Ureter (tissue), 1 donor: ENCODE results near the gene LRRN3. TPM values are rescaled to one million over a fixed set of nuclear protein-coding genes. Genes with fewer than 3 reads are reported as not detected.
A peak's percentile ranks its signal among the peaks of the same experiment; 100 is the strongest.
"Not testable (repeated sequence)": the region's sequence is repeated elsewhere in the genome, so short reads cannot be mapped to it uniquely, and the experiment has no call there.

Source experiments
- DNase-seq: peaks from one replicate; pipeline ENCODE4 v3.0.0-alpha.2; 2020; ENCODE audit warnings: low spot score
- total RNA-seq: library from RNA; stranded (reverse); gene quantifications from one replicate; pipeline ENCODE4 v1.2.4, GENCODE V29; 2023
- donor health status: DM: yes; HTN: yes; CAD: no.

LRRN3 gene
- 1.2 TPM for total RNA-seq

GRCh38 chr7:111090846-111091245 is at the start of gene LRRN3:
Gene LRRN3 (plus strand): TSS chr7:111091127. CDS start chr7:111122773, 31,646 bp downstream.
- DNase-seq, result peak; percentile 42

DNA sequence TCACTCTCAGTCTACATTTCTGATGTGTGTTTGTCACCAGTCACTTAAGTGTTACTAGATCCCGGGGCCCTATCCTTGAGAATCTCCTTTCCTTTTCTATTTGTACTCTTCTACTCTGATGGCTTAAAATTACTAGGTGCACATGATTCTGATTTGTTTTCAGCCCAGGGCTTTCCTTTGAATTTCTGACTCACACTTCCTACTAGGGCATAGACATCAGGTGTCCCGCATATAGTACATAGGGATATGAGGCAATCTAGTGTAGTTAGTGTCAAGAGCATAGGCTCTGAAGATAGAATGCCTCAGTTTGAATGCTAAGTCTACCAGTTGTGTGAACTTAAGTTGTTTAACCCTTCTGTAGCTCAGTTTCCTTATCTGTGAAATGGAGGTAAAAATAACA is 49.4 kb upstream of the LRRN3 start:
- no peak for DNase-seq

GRCh38 chr7:111042842-111043241 is 48.1 kb upstream of the LRRN3 start:
- DNase-seq, result no peak

DNA sequence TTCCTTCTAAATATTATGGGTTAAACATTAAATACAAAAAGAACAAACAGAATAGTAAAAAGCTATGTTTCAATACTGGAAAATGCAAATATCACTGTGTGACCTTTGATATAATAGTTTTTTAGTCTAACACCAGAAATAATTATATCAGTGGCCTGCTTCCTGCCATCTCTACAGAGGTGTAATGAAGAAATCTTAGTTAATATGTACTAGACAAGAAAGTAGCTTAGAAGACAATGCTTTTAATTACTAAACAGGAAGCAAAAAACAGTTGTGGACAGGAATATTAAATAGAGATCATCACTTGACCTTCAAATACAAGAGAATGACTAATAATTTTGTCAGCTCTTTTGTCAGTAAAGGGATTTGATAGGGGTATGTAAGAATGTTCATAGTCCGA is 47.4 kb upstream of the LRRN3 start:
- DNase-seq, result no peak

GRCh38 chr7:111045449-111045848 is 45.5 kb upstream of the LRRN3 start:
- DNase-seq, result no peak

- no peak for DNase-seq
These were observed 43.3 kb upstream of the LRRN3 start for GRCh38 chr7:111047595-111047994.

DNA sequence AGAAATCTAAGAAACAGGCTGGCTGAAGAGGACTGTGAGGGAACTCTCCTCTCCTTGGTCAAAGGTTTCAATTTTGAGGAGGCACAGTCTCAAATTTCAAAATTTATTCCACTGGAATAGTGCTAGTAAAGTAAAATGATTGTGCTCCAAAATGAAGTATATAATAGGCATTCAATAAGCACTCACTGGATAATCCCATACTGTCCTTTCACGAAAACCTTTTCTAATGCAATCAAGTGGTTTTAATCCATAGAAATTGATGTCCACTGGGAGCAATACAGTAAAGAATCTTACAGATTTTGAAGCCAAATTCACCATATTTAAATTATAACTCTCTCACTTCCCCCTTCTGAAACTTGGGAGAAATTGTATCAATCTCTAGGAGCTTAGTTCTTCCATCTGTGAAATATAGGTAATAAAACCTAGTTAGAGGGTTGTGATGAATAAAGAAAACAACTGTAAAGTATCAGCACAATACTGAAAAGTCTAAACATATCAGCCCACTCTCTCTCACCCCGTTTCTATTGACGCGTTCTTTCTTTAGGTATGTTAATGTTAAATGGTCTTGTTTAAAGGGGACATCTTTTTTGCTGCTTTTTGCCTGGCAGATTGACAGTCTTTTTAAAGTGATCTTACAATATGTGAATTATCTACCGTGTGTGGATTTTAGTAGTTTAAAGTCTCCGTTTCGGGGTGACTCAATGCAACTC is 40.8 kb upstream of the LRRN3 start:
- no peak for DNase-seq

DNA sequence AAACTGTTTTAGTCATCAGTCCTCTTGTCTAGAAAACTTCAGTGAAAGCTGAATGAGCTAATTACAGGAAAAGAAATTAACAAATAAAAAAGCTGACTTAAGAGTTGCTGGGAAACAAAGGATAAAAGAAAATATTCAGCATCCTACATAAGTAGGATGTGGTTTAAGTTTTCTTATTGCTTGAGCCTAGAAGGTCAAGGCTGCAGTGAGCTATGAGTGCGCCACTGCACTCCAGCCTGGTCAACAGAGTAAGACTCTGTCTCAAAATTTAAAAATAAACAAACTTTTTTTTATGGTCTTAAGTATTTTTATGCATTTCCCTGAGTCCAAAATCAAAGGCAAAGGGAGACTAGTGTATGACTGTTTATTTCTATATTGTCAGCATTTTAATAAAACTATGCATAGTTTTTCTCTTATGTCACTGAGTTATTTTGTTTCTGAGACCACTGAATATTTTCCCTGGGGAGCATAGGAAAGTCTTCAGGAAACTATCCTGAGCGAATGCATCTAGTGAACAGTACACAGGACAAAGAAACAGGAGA is 40.0 kb upstream of the LRRN3 start:
- DNase-seq, result no peak

DNA sequence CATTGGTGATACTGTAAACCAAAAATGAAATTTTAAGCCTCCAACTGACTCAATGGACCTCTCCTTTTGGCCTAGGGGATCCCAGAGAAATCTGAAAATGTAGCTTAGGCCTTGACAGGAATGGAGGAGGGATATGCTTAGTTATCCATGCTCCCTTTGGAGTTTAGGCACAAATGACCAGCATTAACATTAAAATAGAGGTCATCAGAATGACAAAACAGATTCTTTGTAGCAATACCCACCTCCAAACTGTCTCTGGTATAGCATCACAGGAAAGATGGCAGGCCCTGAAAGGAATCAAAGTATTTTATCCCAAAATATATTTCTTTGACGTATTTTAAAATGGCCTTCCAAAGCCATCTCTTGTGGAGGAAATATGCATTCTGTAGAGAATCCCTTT is 39.1 kb upstream of the LRRN3 start:
- DNase-seq, result no peak

- no peak for DNase-seq
These were observed 37.9 kb upstream of the LRRN3 start for GRCh38 chr7:111053035-111053434.

GRCh38 chr7:111056371-111056770 is 34.6 kb upstream of the LRRN3 start:
- no peak for DNase-seq

GRCh38 chr7:111057066-111057465 is 33.9 kb upstream of the LRRN3 start:
- DNase-seq, result no peak

GRCh38 chr7:111059833-111060232 is 31.1 kb upstream of the LRRN3 start:
- no peak for DNase-seq

GRCh38 chr7:111063166-111063565 is 27.8 kb upstream of the LRRN3 start:
- DNase-seq, result no peak

DNA sequence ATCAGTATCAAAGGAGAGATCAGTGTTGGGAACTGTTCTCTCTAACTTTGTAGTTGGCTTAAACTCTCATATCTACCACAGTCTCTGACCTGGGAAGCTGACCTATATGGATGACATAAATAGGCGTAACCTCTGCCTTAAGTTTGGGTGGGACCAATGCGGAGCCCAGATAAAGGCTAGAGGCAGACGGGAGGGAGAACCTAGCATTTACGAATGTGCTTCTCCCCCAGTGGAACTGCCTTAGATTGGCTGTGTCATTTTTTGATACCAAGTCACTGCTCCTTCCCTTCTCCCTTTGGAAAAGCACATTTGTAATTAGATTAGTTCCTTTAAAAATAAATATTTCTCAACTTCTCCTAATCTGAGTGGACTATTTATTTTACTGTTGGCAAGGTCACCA is 23.7 kb upstream of the LRRN3 start:
- DNase-seq, result no peak

DNA sequence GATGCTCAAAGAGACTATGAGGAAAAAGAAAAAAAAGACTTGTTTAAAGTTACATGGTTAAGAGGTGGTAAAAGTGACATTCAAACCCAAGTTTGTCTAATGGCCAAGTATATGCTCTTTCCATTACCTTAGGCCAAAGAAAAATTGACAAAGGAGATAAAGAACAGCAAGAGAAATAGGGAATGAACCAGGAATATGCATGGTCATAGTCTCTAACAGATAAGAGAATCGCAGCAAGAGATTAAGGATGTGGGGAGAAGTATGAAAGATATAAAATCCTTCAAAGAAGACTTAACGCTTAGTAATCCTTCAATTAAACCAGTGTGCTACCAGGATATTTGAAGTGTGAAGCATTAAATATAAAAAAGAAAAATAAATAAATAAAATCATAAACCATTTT is 23.2 kb upstream of the LRRN3 start:
- no peak for DNase-seq

DNA sequence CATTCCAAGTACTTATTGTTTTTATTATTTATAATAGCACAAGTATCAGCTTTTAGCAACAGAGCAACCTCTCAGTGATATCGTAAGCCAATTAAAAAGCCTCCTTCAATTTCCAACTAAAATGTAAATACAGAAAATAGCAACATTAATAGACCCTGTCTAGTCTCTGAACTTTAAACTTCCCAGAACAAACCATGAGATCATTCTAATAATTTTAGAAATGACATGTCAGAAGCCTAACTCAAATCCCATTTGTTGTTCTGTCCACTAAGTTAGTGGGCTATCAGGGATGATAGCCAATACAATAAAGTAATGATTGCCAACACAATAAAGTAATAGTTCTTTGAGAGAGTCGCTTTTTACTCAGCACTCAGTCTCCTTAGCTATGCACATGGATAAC is 22.3 kb upstream of the LRRN3 start:
- DNase-seq, result no peak

DNA sequence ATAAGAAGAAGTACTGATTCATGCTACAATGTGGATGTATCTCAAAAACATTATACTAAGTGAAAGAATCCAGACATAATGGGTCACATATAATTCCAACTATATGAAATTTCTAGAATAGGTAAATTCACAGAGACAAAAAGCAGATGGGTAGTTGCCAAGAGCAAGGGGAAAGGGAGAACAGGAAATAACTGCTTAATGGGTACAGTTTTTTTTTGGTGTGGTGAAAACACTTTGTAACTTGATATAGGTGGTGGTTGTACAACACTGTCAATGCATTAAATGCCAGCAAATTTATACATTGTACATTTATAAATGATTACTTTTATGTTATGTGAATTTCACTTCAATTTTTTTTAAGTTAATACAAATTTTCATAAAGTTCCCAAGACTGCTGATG is 19.4 kb upstream of the LRRN3 start:
- no peak for DNase-seq

- DNase-seq, result not testable (repeated sequence)
These were observed 18.3 kb upstream of the LRRN3 start for GRCh38 chr7:111072658-111073057.

GRCh38 chr7:111074071-111074747 is 16.7 kb upstream of the LRRN3 start:
- DNase-seq, result no peak

GRCh38 chr7:111074748-111075146 is 16.2 kb upstream of the LRRN3 start:
- no peak for DNase-seq

- DNase-seq, result no peak
These were observed 15.4 kb upstream of the LRRN3 start for GRCh38 chr7:111075498-111075897.

DNA sequence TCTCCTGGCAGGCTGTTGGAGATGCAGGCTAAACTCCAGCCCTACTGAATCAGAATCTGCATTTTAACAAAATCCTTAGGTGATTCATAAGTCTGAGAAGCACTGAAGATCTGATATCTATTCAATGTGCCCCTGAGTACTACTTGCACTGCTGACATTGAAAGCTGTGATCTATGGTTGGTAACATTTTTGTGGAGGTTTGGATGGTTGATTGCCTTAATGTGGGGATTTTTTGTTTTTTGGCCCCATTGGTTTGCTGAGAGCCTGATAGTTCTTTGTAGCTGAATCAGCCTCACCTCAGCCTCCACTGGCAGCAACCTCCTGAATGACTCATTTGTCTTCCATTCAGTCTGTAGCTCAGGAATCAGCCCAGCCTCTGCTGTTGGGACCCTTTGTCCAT is 14.7 kb upstream of the LRRN3 start:
- no peak for DNase-seq
